ENCODE results near the gene CHD9.

The CHD9 gene

GRCh38 chr16:53090286-53090590 is 35.4 kb downstream of the CHD9 start:
- no peaks in the 10 kb centered on the region for H3K27me3 ChIP-seq (replicated peaks; ENCODE audit: control insufficient read depth, insufficient read depth, low read length)
- H3K4me3 ChIP-seq (replicated peaks; ENCODE audit: low read depth, low read length) = no peak overlapping the region
- no peak for DNase-seq (ENCODE audit: extremely low read depth, insufficient read length)
- H3K36me3 ChIP-seq (ENCODE audit: control insufficient read depth, insufficient read depth, low read length) = peaks cover 2% of the 10 kb centered on the region; the same call in 1 of the 2 replicates
- TF ChIP-seq, protein P1, sequence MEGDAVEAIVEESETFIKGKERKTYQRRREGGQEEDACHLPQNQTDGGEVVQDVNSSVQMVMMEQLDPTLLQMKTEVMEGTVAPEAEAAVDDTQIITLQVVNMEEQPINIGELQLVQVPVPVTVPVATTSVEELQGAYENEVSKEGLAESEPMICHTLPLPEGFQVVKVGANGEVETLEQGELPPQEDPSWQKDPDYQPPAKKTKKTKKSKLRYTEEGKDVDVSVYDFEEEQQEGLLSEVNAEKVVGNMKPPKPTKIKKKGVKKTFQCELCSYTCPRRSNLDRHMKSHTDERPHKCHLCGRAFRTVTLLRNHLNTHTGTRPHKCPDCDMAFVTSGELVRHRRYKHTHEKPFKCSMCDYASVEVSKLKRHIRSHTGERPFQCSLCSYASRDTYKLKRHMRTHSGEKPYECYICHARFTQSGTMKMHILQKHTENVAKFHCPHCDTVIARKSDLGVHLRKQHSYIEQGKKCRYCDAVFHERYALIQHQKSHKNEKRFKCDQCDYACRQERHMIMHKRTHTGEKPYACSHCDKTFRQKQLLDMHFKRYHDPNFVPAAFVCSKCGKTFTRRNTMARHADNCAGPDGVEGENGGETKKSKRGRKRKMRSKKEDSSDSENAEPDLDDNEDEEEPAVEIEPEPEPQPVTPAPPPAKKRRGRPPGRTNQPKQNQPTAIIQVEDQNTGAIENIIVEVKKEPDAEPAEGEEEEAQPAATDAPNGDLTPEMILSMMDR (IDR thresholded peaks at IDR 0.05; ENCODE audit: insufficient read depth, low read length, poor library complexity, severe bottlenecking) = no peak

GRCh38 chr16:53090591-53091411 is 36.0 kb downstream of the CHD9 start:
- H3K36me3 ChIP-seq (ENCODE audit: control insufficient read depth, insufficient read depth, low read length) = peaks cover 2% of the 10 kb centered on the region; the same call in 1 of the 2 replicates
- peak; percentile 73 for DNase-seq (ENCODE audit: extremely low read depth, insufficient read length)
- TF ChIP-seq, protein P1 (IDR thresholded peaks at IDR 0.05; ENCODE audit: insufficient read depth, low read length, poor library complexity, severe bottlenecking) = no peak
- peak overlapping the region; percentile 50 for H3K4me3 ChIP-seq (replicated peaks; ENCODE audit: low read depth, low read length)
- no peaks in the 10 kb centered on the region for H3K27me3 ChIP-seq (replicated peaks; ENCODE audit: control insufficient read depth, insufficient read depth, low read length)

DNA sequence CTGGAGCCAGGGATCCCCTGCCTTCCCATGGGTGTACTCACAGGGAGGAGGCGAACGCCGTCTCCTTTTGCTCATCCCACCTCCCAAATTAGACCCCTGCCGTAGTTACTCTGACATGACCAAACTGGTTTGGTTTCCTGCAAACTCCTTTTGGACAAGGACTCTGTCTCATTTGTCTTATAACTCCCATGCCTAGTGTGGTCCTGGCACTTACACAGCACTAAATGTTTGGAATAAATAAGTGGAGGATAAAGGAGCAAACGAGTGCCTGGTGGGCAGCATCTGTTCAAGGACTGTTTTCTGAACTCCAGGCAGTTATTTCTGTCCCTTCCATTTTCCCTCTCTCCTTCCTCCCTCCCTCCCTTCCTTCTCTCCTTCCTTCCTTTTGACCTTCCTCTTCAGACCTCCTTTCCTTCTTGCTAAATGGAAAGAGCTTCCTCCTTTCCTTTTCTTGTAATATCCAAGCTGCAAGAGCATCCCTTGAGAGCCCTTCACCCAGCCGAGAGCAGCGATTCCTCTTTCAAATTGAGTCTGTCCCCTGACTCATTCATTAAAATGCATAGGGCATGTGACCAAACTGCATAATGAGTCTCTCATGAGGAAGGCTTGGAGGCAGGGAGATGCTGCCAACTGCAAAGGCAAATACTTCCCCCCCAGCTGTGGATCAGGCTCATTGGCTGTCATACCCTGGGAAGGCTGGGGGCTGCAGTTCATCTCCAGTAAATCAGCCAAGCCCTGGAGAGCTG is 36.8 kb downstream of the CHD9 start:
- Histone ChIP-seq H3K36me3 (ENCODE audit: control insufficient read depth, insufficient read depth, low read length) (peaks cover 2% of the 10 kb centered on the region; the same call in 1 of the 2 replicates), H3K4me3 (replicated peaks; ENCODE audit: low read depth, low read length) (peak overlapping the region; percentile 6), H3K27me3 (replicated peaks; ENCODE audit: control insufficient read depth, insufficient read depth, low read length) (no peaks in the 10 kb centered on the region)
- DNase-seq (ENCODE audit: extremely low read depth, insufficient read length) = peak; percentile 63
- TF ChIP-seq, protein P1 (IDR thresholded peaks at IDR 0.05; ENCODE audit: insufficient read depth, low read length, poor library complexity, severe bottlenecking) = no peak

DNA sequence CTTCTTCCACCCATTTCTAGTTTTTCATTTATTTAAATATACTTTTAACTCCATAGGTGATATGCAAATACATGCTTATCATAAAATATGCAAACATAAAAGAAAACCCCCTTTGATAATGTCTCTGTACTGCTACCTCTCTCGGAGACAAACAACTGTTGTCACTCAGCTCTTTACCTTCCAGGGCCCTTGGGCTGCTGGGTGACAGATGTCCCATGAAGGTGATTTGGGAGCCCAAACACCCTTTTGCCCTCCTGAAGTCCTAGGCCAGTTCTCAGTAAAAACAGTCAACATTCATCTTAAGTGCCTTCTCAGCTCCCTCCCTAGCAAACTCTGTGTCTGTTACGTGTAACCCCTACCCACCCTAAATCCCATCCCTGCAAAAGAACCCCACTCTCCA is 37.5 kb downstream of the CHD9 start:
- Histone ChIP-seq H3K36me3 (ENCODE audit: control insufficient read depth, insufficient read depth, low read length) (no peaks in the 10 kb centered on the region), H3K4me3 (replicated peaks; ENCODE audit: low read depth, low read length) (no peak overlapping the region)
- TF ChIP-seq, protein P1 (IDR thresholded peaks at IDR 0.05; ENCODE audit: insufficient read depth, low read length, poor library complexity, severe bottlenecking) = no peak

DNA sequence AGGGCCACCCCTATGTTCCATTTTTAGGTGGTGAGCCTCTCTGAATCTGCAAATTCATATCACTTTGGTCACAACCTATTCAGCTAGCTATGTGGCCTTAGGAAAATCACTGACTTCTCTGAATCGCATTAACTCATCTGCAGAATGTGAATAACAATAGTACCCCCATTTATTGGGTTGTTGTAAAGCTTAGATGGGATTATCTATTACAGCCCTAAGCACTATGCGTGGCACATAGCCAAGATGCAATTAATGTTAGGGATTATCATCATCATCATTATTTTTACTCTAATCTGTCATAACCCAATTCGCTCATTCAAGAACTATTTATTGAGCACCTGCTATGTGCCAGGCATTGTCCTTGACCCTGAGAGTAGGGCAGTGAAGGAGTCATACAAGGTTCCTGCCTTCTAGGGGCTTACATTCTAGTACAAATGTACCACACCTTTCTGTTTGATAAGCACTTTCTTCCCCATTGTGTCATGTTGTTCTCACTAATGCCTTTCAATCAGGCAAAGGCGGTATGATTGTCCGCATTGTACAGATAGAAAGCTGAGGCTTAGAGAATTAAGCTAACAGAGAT is 38.5 kb downstream of the CHD9 start:
- Histone ChIP-seq H3K4me3 (replicated peaks; ENCODE audit: low read depth, low read length) (no peak overlapping the region), H3K27me3 (replicated peaks; ENCODE audit: control insufficient read depth, insufficient read depth, low read length) (no peaks in the 10 kb centered on the region), H3K36me3 (ENCODE audit: control insufficient read depth, insufficient read depth, low read length) (no peaks in the 10 kb centered on the region)
- DNase-seq (ENCODE audit: extremely low read depth, insufficient read length) = no peak
- TF ChIP-seq, protein P1 (IDR thresholded peaks at IDR 0.05; ENCODE audit: insufficient read depth, low read length, poor library complexity, severe bottlenecking) = no peak

More for the DNA sequence above, 37.5 kb downstream of the CHD9 start:
- no peaks in the 10 kb centered on the region for H3K27me3 ChIP-seq (replicated peaks; ENCODE audit: control insufficient read depth, insufficient read depth, low read length)
- DNase-seq (ENCODE audit: extremely low read depth, insufficient read length) = no peak

Data from GM06990 (cell line).